NCI-H1105 treated with DMSO at 0.1 percent for 48 hours (cell line): Measurements from ENCODE around the gene OXCT2.

Source experiments
- DNase-seq: peaks from one replicate; lab custom pipeline; 2025; lab: John Stamatoyannopoulos, UW

Gene OXCT2

DNA sequence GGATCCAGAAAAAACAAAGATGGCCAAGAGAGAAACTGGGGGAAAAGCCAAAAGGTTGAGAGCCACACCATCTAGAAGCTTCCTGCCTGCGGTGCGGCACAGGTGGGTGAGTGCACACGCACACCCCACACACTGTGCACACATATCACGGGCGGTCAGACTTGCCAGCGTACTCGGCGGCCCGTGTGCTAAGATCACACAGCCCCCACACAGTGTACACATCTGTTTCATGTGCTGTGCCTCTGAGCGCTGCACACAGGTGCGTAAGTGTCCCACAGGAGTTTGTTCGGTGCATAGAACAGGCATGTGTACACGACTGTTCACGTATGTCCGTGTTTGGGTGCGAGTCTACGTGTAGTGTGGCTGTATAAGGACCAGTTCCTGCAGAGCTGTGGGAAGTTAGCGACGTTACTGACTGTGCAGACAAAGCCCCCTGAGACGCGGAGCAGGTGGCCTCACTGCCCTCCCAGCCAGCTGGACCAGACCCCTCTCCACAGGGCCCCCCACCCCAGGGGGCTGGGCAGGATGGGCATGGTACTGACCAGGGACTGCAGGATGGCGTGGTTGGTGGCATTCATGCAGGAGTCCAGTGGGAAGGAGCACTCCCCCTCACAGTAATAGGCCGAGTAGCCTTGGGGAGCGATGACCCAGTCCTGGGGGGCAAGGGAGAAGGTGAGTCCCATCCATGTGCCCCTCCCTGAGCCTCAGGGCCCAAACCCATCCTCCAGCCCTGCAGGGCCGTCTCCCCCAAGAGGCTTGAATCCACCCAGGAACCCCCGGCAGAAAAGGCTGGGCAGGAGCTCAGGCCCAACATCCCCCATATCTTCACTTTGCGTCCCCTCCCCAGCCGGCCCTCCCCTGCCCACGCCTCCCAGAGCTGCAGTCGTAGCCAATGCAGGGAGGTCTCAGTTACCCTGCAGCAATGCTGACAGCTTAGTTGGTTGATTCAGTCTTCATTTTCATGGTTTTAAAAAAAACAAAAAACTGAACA, 8.3 kb downstream of the OXCT2 start:
- DNase-seq = no peak

GRCh38 chr1:39761557-39762260, 9.4 kb downstream of the OXCT2 start:
- no peak for DNase-seq

GRCh38 chr1:39761016-39761415, 10.1 kb downstream of the OXCT2 start:
- DNase-seq = no peak

DNA sequence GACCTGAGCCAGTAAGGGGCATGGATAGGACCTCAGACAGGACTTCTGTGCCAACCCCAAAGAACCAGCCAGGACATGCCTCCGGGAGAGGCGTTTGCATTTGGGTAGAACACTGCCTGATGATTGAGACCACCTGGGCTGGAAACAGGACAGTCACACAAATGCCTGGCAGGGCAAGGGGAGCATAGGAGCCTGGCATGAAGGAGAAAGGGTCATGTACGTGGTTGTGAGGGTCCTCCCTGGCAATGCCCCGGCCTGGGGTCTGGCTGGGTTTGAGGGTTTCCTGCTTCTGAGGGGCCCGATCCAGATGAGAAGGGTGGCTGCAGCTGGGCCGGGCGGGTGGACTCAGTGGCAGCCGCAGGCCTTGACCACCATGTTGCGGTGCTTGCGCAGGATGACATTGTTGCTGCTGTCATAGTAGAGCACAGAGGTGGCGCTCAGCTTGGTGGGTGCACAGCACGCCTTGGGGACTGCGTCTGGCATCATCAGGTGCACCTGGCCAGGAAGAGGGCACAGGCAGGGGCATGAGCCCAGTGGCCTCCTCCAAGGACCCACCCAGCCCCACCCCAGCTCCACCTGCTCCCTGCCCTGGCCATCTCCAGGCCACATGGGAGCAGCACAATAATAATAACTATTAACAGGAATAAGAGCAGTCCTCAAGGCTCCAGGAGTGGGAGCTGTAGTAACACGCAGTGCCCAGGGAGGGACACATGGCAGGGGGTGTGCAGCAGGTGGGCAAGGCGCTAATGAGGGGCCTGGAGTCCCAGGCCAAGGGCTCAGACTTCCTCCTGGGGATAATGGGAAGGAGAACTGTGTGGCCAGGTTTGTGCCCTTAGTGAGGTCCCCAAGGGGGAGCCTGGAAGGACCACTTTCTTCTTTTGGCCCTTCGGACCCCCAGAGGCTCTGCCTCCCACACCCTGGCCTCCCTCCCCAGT, 10.8 kb downstream of the OXCT2 start:
- DNase-seq = no peak

DNA sequence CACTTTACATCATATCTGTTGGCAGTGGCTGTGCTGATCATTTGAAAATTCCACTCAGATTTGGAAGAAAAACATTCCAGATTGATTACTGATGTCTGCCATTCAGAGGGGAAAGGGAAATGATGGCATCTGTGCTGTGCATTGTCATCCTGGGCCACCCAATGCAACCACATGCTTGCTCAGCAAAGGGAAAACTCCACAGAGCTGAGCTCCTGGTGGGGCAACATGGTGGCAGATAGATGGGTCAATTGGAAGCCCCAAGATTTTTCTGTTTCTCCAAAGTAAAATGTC, 11.8 kb downstream of the OXCT2 start:
- no peak for DNase-seq

- no peak for DNase-seq
These were observed 12.4 kb downstream of the OXCT2 start for GRCh38 chr1:39758556-39759435.

DNA sequence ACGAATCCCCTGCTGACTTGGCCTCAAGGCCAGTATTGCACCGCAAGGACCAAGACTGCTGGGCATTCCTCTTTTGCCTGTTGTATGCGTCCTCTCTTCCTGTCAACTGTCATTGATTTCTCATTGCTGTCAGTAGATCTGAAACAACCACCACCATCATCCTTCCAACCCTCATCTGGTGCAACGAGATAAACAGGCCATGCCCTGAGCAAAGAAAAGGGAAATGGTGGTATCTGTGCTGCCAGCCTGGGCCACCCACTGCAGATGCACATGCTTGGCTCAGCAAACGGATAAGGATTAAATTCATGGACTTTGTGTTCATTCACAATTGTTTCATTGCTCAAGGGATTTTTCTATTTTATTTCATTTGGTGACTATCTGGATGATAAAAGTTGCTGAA, 13.6 kb downstream of the OXCT2 start:
- no peak for DNase-seq

DNA sequence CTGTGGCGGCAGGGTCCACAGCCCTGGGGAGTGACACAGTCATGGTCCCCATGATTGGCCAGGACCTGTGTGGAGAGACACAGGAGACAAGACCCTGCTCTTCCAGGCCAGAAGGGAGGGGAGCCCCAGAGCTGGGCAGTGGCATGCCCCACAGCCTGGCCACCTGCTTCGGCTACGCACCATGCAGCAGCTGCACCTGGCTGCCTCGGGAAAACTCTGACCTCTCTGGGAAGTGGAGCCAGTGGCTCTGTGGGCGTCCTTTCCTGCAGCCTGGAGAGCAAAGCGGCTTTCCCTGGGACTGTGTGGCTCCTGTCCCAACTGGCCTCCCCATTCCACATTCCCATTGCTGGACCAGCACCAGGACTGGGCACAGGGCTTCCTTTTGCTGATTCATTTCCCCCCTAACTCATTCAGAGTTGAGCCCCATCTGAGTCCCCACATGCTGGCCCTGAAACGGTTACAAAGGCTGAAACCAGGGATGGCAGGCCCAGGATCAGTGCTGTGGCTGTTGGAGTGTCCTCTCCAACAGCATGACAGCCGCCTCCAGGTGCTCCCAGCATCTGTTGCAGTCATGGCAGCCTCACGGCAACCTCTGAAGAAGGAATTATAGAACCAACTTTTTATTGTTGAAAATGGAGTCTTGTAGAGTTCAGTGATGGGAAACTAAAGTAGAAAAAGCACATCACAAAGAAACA, 15.0 kb downstream of the OXCT2 start:
- no peak for DNase-seq

DNA sequence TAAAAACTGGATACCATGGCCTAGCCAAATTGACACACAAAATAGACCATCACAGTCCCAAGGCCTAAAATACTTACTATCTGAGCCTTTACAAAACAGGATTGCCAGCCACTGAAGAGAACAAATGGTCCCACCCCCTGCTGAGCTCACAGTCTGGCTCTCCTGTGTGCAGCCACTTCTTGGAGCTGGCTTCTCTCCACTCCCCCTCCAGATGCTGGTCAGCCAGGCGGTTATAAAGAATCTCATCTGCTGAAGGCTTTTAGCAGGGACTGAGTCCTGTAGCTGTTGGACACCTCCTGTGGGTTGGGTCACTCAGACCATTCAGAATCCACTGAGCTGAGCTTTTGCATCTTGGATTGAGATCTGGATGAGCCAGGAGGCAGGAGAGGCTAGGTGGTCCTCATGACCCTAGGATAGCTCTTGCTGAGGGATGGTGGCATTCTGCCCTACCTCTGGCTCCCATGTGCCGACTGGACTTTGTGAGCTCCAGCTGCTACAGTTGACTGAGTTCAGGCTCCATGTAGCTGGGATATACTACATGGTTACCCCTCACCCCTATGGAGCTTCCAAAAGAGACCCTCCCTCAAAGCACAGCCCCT, 16.1 kb downstream of the OXCT2 start:
- no peak for DNase-seq

DNA sequence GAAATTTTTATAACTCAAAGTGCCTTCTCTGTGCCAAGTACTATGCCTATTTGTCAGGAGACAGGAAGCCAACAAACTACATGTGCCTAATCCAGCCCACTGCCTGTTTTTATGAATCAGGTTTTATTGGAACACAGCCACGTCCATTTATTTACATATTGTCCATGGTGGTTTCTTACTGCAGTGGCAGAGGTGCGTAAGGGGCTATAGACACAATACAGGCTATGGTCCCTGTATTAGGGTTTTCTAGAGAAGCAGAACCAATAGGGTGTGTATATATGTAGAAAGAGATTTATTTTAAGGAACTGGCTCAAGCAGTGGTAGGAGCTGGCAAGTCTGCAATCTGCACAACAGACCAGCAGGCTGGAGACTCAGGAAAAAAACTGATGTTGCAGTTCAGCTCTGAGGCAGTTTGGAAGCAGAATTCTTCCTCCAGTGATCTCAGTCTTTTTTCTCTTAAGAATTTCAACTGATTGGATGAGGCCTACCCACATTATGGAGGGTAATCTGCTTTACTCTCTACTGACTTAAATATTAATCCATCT, 17.1 kb downstream of the OXCT2 start:
- no peak for DNase-seq

GRCh38 chr1:39753132-39754025, 17.8 kb downstream of the OXCT2 start:
- no peak for DNase-seq

DNA sequence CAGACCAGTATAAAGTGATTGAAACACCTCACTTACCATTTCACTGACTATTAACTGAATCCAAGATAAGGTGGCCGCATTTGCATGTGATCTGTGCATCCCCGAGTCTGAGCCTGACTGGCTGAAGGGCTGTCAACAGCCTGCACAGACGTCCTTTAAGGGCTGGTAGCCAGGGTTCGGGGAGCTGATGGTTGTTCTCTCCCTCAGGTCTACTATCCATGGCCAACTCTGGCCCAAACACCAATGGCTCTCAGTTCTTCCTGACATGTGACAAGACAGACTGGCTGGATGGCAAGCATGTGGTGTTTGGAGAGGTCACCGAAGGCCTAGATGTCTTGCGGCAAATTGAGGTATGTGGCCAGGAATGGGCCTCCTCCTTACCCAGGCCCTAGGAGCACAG, 18.4 kb downstream of the OXCT2 start:
- DNase-seq = no peak

GRCh38 chr1:39751595-39751994, 19.6 kb downstream of the OXCT2 start:
- no peak for DNase-seq

DNA sequence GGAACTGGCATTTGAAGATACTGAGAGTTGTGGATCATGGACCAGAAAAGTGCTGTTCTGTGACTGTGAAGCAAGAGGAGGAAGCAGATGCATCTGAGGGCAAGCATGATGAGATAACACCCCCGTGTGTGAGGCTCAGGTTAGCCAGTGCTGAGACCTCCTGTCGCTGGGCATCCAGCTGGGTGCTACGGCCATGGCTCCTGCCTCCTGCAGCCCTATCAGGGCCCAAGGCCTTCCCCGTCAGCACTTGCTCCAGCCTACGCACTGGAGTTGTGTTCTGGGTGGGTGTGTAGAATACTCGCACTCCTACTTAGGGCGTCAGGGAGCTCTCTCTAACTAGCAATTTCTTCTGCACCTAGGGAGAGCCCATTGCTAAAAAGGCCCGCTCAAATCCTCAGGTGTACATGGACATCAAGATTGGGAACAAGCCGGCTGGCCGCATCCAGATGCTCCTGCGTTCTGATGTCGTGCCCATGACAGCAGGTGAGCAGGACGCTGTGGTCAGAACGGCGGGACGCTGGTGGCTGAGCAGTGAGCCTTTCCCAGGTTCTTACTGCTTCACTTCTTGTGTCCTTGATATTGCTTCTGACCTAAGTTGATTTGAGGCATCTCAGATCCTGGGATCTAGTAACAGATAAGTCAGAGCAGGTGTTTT, 26.0 kb downstream of the OXCT2 start:
- no peak for DNase-seq

- peak; percentile 86 for DNase-seq
These were observed 32.4 kb downstream of the OXCT2 start, which contains the start of gene PPIE for GRCh38 chr1:39738622-39739366. Gene PPIE, plus strand, starts transcription at chr1:39738882. Its CDS starts 19 bp downstream, at chr1:39738901.

- no peak for DNase-seq
These were observed 33.5 kb downstream of the OXCT2 start for GRCh38 chr1:39737546-39738169.

GRCh38 chr1:39735731-39736130, 35.4 kb downstream of the OXCT2 start:
- no peak for DNase-seq
